K562 (cell line): ENCODE results near the gene PPFIBP2. TPM values are rescaled to one million over a fixed set of nuclear protein-coding genes. Genes with fewer than 3 reads are reported as not detected.

Experiments used
- ATAC-seq: fragments of 200-7000 bp; cut with Tn5 transposase; 3 replicates; pipeline ENCODE4 v1.9.1; 2020; ENCODE audit warnings: moderate library complexity
- BruUV-seq: library from RNA; stranded (reverse); fragments of 400-500 nt; replicated peaks from 2 replicates; lab custom pipeline; 2021; lab: Mats Ljungman, UMichigan
- CTCF ChIA-PET: fragments of 300-600 bp; formaldehyde crosslinking; extraction: SDS; loops from one replicate; lab custom pipeline; 2021; ENCODE audit warnings: low intra/inter-chr PET ratio; lab: Yijun Ruan, JAX
- POLR2A ChIA-PET: fragments of 300-600, 350-650 bp; sonication (Branson Sonifier 250); formaldehyde crosslinking; extraction: SDS; loops from one replicate; lab custom pipeline; 2021; ENCODE audit warnings: antibody characterized with exemption, inconsistent platforms; lab: Yijun Ruan, JAX
- DNase-seq, 4 experiments: peaks; one replicate each; pipeline versions ENCODE4 v3.0.0 to v3.0.0-alpha.2; 2011 to 2018; ENCODE audit warnings: low spot score in 3 of 4, mixed read lengths in 3 of 4; ENCODE audit errors: extremely low read depth in 1 of 4
- FAIRE-seq: peaks from 2 replicates; lab custom pipeline; 2011; peaks lifted over from hg19 to GRCh38; lab: Jason Lieb, UNC
- H2AFZ ChIP-seq: 2 replicates; pipeline ENCODE4 v1.6.0; 2011; ENCODE audit warnings: low read depth, low read length, control low read depth, inconsistent platforms
- H3K27ac ChIP-seq: fragments of 200-600 bp; 3 replicates; pipeline ENCODE4 v1.8.0; 2011; ENCODE audit warnings: low read depth, mild to moderate bottlenecking, control low read depth, inconsistent platforms, low read length, moderate library complexity, mixed read lengths; ENCODE audit errors: extremely low read depth
- H3K27me3 ChIP-seq, 2 experiments: fragments of 300-600 bp in 1 of 2; 2 replicates in 1 of 2; 3 replicates in 1 of 2; pipeline versions ENCODE4 v1.6.0 to v1.8.0; 2011; ENCODE audit warnings: inconsistent platforms in 2 of 2, low read length in 2 of 2, mild to moderate bottlenecking in 1 of 2, mixed read lengths in 1 of 2, moderate library complexity in 1 of 2; ENCODE audit not compliant: control insufficient read depth in 2 of 2, insufficient read depth in 2 of 2
- H3K36me3 ChIP-seq: fragments of 300-600 bp; 3 replicates; pipeline ENCODE4 v1.8.0; 2011; ENCODE audit warnings: mild to moderate bottlenecking, low read length, inconsistent platforms; ENCODE audit not compliant: control insufficient read depth, insufficient read depth
- H3K4me1 ChIP-seq, 2 experiments: fragments of 200-600 bp in 1 of 2; replicated peaks in 1 of 2; 2 replicates in 1 of 2; 3 replicates in 1 of 2; pipeline versions ENCODE4 v1.5.1 to v1.8.0; 2011; ENCODE audit warnings: inconsistent platforms in 2 of 2, low read length in 2 of 2, mild to moderate bottlenecking in 1 of 2, mixed read lengths in 1 of 2, moderate library complexity in 1 of 2; ENCODE audit not compliant: control insufficient read depth in 2 of 2, insufficient read depth in 2 of 2
- H3K4me2 ChIP-seq: 2 replicates; pipeline ENCODE4 v1.6.1; 2011; ENCODE audit warnings: low read length, control low read depth, inconsistent platforms, mixed read lengths; ENCODE audit not compliant: insufficient read depth
- H3K4me3 ChIP-seq: fragments of 200-600 bp; sonication (generic), shearing (Covaris generic); 2 replicates; pipeline ENCODE4 v1.5.1; 2016; ENCODE audit warnings: control low read depth, inconsistent platforms
- H3K79me2 ChIP-seq: fragments of 200-600 bp; 3 replicates; pipeline ENCODE4 v1.8.0; 2011; ENCODE audit warnings: low read length, inconsistent platforms; ENCODE audit not compliant: control insufficient read depth, insufficient read depth
- H3K9ac ChIP-seq, 2 experiments: 2 replicates each; pipeline versions ENCODE4 v1.6.0 to v1.6.1; 2011; ENCODE audit warnings: low read depth in 2 of 2, low read length in 2 of 2, control low read depth in 1 of 2, inconsistent platforms in 1 of 2, mild to moderate bottlenecking in 1 of 2, mixed read lengths in 1 of 2; ENCODE audit not compliant: insufficient read depth in 1 of 2
- H3K9me1 ChIP-seq: one replicate; pipeline ENCODE4 v1.6.0; 2011; ENCODE audit warnings: inconsistent platforms, mild to moderate bottlenecking, low read length, moderate library complexity; ENCODE audit not compliant: control insufficient read depth, insufficient read depth
- H3K9me3 ChIP-seq: replicated peaks from 2 replicates; pipeline ENCODE4 v1.5.1; 2011; ENCODE audit warnings: low read depth, low read length, inconsistent platforms; ENCODE audit not compliant: control insufficient read depth, insufficient read depth
- H4K20me1 ChIP-seq: replicated peaks from 2 replicates; pipeline ENCODE4 v1.6.1; 2011; ENCODE audit warnings: low read length, inconsistent platforms, mixed read lengths; ENCODE audit not compliant: control insufficient read depth, insufficient read depth
- HOXB6 ChIP-seq: fragments of 250-450 bp; sonication (Bioruptor Pico); IDR thresholded peaks from 2 replicates; pipeline ENCODE4 v1.5.1; 2022; ENCODE audit warnings: mild to moderate bottlenecking, borderline replicate concordance
- NFIC ChIP-seq: fragments of 450-650 bp; IDR thresholded peaks from 2 replicates; pipeline ENCODE4 v1.6.1; 2017; ENCODE audit warnings: mild to moderate bottlenecking, inconsistent platforms
- SRSF9 ChIP-seq: fragments of 200-400 bp; formaldehyde crosslinking; IDR thresholded peaks from 2 replicates; pipeline ENCODE4 v1.6.1; 2017; ENCODE audit warnings: low read depth, low read length, borderline replicate concordance
- WGBS: fragments of 100-300 bp; shearing (Covaris generic); methylation state at CpG from one replicate; pipeline ENCODE4 v1.1.6; 2016; ENCODE audit warnings: low coverage, mixed read lengths; ENCODE audit not compliant: insufficient coverage; ENCODE audit errors: missing lambda C conversion rate; 5-methylcytosine and 5-hydroxymethylcytosine counted together
- in situ Hi-C: fragments of 300-500 bp; cut with MboI; formaldehyde crosslinking; loops from 4 replicates; pipeline ENCODE4 v1.15.0; 2018; ENCODE audit warnings: inconsistent platforms, mixed read lengths
- intact Hi-C: fragments of 100-400 bp; cut with micrococcal nuclease; formaldehyde crosslinking; loops from 2 replicates; pipeline ENCODE4 v1.14.2; 2022
- polyA plus RNA-seq, 8 experiments: library from polyadenylated mRNA; depleted of rRNA in 4 of 8; stranded (reverse) in 5 of 8; unstranded in 3 of 8; fragments of >200 nt; fragmentation: Nextera tagmentation in 2 of 8; fragmentation: Illumina TruSeq in 1 of 8; extraction: Ambion mirVana in 2 of 8; extraction: Trizol in 1 of 8; gene quantifications; 2 replicates each; pipeline versions ENCODE4 v1.2.1 to v1.2.3, GENCODE V29; 2011 to 2014; ENCODE audit warnings: inconsistent platforms in 1 of 8, missing spikeins in 1 of 8
- total RNA-seq, 7 experiments: library from RNA; depleted of rRNA in 6 of 7; stranded (reverse); fragments of >200 nt in 6 of 7; fragmentation: Illumina TruSeq in 2 of 7; extraction: Trizol in 2 of 7; gene quantifications; 2 replicates each; pipeline versions ENCODE4 v1.2.1 to v1.2.3, GENCODE V29; 2011 to 2021; ENCODE audit warnings: low replicate concordance in 1 of 7
- TF ChIP-seq, protein P1 (sequence below): fragments of 250-450 bp; sonication (Bioruptor Pico); IDR thresholded peaks from 2 replicates; pipeline ENCODE4 v1.8.0; 2021; ENCODE audit warnings: moderate library complexity, mild to moderate bottlenecking, inconsistent platforms

PPFIBP2 gene
- total and polyA plus RNA-seq, 9 of the 15 experiments (the other 6 are each of a cell fraction or from before 2014, with no cell fraction given): 0.18 to 3.4 (median 1.2) TPM

DNA sequence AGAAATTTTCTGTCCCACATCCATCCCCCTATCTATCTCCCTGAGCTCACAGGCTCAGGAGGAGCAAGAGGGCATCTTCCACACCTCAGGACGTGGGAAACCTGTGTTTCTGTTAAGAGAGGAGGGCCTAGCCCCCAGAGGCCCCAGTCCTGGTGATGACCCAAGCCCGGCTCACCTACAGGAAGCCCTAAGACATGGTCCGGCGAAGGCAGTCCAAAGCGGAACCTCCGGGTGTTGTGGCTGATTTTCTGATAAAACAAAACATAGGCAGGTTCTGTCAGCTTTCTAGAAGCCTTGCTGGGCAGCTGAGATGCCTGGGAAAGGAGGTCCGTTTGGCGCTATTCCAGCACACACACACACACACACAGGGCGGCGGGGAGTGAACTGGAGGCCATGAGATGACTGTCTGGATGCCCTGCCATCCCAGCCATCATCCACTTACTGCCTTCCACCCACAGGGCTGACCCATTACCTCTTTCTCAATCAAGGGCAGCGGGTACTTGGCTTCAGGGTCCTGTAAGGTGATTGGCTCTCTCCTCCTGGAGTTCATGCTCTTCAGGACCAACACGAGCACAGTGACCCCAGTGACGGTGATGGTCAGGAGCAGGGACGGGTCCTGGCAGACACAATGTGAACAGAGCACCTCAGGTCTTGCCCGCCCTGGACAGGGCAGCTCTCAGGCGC, 158.6 kb downstream of the PPFIBP2 start:
- no TSS peak for BruUV-seq
- no peak for TF ChIP-seq SRSF9
- TF ChIP-seq, protein P1, sequence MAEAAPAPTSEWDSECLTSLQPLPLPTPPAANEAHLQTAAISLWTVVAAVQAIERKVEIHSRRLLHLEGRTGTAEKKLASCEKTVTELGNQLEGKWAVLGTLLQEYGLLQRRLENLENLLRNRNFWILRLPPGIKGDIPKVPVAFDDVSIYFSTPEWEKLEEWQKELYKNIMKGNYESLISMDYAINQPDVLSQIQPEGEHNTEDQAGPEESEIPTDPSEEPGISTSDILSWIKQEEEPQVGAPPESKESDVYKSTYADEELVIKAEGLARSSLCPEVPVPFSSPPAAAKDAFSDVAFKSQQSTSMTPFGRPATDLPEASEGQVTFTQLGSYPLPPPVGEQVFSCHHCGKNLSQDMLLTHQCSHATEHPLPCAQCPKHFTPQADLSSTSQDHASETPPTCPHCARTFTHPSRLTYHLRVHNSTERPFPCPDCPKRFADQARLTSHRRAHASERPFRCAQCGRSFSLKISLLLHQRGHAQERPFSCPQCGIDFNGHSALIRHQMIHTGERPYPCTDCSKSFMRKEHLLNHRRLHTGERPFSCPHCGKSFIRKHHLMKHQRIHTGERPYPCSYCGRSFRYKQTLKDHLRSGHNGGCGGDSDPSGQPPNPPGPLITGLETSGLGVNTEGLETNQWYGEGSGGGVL (CRISPR knock-in tag): no peak
- TF ChIP-seq HOXB6 (CRISPR knock-in tag): no peak
- TF ChIP-seq NFIC: peak; percentile 41; the same call in 1 of the 2 replicates
- DNase-seq (no peak), FAIRE-seq (no peak), ATAC-seq (no peak)
- no peak overlapping the region for H3K27ac ChIP-seq
- no peak overlapping the region for H3K9ac ChIP-seq
- no peaks in the 10 kb centered on the region for H3K9me1 ChIP-seq
- peak overlapping the region; percentile 82 for H2AFZ ChIP-seq
- intact Hi-C loops: no loop called here
- no peaks in the 10 kb centered on the region for H3K36me3 ChIP-seq
- ChIA-PET POLR2A (no interaction called here), CTCF (no interaction called here)
- H3K9me3 ChIP-seq: no peaks in the 10 kb centered on the region
- in situ Hi-C loops: loop anchor here (25.0 kb wide), 1 partner anchor 585 kb away; the partner anchor contains the start of gene RBMXL2
- no peaks in the 10 kb centered on the region for H4K20me1 ChIP-seq
- no peaks in the 10 kb centered on the region for H3K79me2 ChIP-seq
- H3K4me3 ChIP-seq: no peak overlapping the region
- peaks cover 0 to 12% of the 10 kb centered on the region in 2 experiments; a peak in 4 of 5 replicates for H3K4me1 ChIP-seq
- H3K4me2 ChIP-seq: no peak overlapping the region
- H3K27me3 ChIP-seq: peaks cover 0 to 18% of the 10 kb centered on the region in 2 experiments; a peak in 2 of 5 replicates
- 40% methylated on average over 16 of the region's 16 CpGs for WGBS
